ENCODE results near the gene RTN4RL1.

Gene RTN4RL1

DNA sequence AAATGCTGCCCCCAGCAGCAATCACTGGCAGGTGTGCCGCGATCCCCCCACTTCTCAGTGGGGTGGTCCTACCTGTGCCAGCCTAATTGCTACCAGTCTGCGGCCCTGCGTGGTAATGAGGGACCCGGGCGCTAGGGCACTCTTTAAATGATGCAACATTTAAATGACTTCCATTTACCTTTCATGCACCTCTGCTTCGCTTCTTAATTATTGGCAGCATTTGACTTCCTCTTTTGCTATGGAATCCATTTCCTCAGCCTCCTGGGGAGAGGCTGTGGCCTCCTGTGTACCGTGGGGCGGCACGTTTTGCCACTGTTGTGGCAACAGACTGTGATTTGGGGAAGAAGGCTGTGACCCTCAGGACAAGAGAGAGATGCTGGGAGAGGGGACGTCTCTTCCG, 109.2 kb downstream of the RTN4RL1 start:
- DNase-seq (ENCODE audit: low read depth, low spot score), result no peak
- H3K4me3 ChIP-seq (ENCODE audit: low read depth, low read length), result no peak overlapping the region
- TF ChIP-seq CTCF (IDR thresholded peaks at IDR 0.05; ENCODE audit: insufficient read depth, low read length, missing control alignments), result no peak
- CTCF ChIA-PET, result no interaction called here
- POLR2A ChIA-PET, result no interaction called here

DNA sequence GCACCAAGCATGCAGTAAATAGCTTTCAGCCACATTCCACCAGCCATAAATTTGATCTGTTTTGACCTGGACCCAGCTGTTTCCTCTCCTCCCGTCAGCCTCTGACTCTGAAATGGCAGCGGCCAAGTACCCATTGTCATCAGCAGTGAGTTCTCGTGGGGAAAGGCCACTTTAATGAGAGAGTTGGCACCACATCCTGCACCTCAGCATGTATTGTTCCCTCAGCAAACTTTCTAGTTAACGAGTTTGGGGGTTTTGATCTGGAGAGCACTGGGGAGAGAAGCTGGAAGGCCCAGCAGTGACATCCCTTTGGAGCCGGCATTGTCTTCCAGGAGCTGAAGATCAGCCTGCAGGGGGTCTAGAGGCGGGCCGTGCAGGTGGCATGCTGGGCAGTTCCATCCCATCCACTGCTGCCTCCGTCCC, 110.5 kb downstream of the RTN4RL1 start:
- ChIA-PET CTCF (no interaction called here), POLR2A (no interaction called here)
- no peak overlapping the region for H3K4me3 ChIP-seq (ENCODE audit: low read depth, low read length)
- no peak for TF ChIP-seq CTCF (IDR thresholded peaks at IDR 0.05; ENCODE audit: insufficient read depth, low read length, missing control alignments)
- no peak for DNase-seq (ENCODE audit: low read depth, low spot score)

DNA sequence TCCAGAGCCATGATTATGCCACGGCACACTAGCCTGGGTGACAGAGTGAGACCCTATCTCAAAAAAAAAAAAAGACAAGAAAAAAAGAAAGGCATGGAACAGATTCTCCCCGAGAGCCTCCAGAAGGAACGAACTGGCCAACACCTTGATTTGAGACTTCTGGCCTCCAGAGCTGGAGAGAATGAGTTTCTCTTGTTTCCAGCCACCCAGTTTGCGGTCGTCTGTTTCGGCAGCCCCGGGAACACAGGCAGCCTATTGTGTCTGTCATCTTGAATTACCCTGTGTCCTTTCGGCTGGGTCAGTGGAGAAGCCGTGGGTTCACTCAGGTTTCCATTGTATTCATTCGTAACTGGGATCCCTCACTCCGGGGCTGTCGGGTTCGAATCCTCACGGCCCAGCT, 111.4 kb downstream of the RTN4RL1 start:
- ChIA-PET POLR2A (no interaction called here), CTCF (no interaction called here)
- no peak for TF ChIP-seq CTCF (IDR thresholded peaks at IDR 0.05; ENCODE audit: insufficient read depth, low read length, missing control alignments)
- H3K4me3 ChIP-seq (ENCODE audit: low read depth, low read length), result no peak overlapping the region
- no peak for DNase-seq (ENCODE audit: low read depth, low spot score)

- H3K4me3 ChIP-seq (ENCODE audit: low read depth, low read length), result no peak overlapping the region
- no peak for TF ChIP-seq CTCF (IDR thresholded peaks at IDR 0.05; ENCODE audit: insufficient read depth, low read length, missing control alignments)
- no peak for DNase-seq (ENCODE audit: low read depth, low spot score)
- ChIA-PET CTCF (interaction anchor here (1.3 to 5.1 kb wide), 3 partner anchors 10 to 117 kb away, joined by 4 to 223 read pairs (median 6); partner anchors contain the start of genes DPH1 and RTN4RL1), POLR2A (no interaction called here)
These were observed 113.0 kb downstream of the RTN4RL1 start for GRCh38 chr17:1912146-1912545.

DNA sequence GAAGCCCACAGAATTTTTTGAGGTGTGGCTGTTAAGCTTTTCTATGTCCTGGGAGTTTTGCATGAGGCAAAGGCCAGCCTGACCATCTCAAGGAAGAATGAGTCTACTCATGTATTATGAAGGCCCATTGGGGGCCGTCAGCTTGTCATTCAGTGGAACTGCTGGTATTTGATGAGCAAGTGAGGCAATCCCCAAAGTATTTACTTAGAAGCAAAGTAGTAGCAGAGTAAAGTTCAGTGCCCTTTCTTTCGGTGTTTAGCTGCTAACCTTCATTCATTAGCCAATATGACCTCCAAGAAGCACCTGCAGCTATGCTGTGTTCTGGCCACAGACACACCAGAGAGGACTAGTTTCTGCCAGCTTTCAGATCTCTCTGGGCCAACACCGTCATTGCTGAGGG, 115.1 kb downstream of the RTN4RL1 start:
- TF ChIP-seq CTCF (IDR thresholded peaks at IDR 0.05; ENCODE audit: insufficient read depth, low read length, missing control alignments), result no peak
- no peak for DNase-seq (ENCODE audit: low read depth, low spot score)
- ChIA-PET CTCF (interaction anchor here (0.6 to 5.1 kb wide), 20 partner anchors 9 to 372 kb away, joined by 3 to 223 read pairs (median 6); partner anchors contain the start of genes DPH1, HIC1, OVCA2 and RTN4RL1), POLR2A (no interaction called here)
- no peak overlapping the region for H3K4me3 ChIP-seq (ENCODE audit: low read depth, low read length)

- peak; percentile 14 for DNase-seq (ENCODE audit: low read depth, low spot score)
- ChIA-PET POLR2A (interaction anchor here (1.0 kb wide), 1 partner anchor 117 kb away, joined by 3 read pairs; no protein-coding TSS in a partner anchor), CTCF (interaction anchor here (0.7 to 5.1 kb wide), 31 partner anchors 8 to 376 kb away, joined by 3 to 223 read pairs (median 5); partner anchors contain the start of genes DPH1, OVCA2 and RTN4RL1)
- peak; percentile 74 for TF ChIP-seq CTCF (IDR thresholded peaks at IDR 0.05; ENCODE audit: insufficient read depth, low read length, missing control alignments)
- peak overlapping the region; percentile 44 for H3K4me3 ChIP-seq (ENCODE audit: low read depth, low read length)
These were observed 116.3 kb downstream of the RTN4RL1 start for GRCh38 chr17:1908699-1909309.

Data from AG04449 (cell line).